Spleen (tissue), 7 donors: ENCODE results near the gene NRIP3.

ENCODE experiments used
- CTCF ChIP-seq, 11 experiments: fragments of 200-600 bp in 7 of 11; fragments of 450-650 bp in 4 of 11; sonication (generic) in 4 of 11; IDR thresholded peaks in 8 of 11; conservative IDR thresholded peaks in 3 of 11; 1 replicate in 7 of 11; 2 replicates in 4 of 11; pipeline versions ENCODE4 v1.4.0 to v1.8.0; 2016 to 2021; ENCODE audit warnings: antibody characterized with exemption in 11 of 11, inconsistent platforms in 4 of 11, mild to moderate bottlenecking in 1 of 11
- POLR2A ChIP-seq, 3 donors: fragments of 450-650 bp; IDR thresholded peaks; one replicate each; pipeline ENCODE4 v1.5.1; 2017; ENCODE audit warnings: antibody characterized with exemption in 3 of 3, mild to moderate bottlenecking in 1 of 3
- POLR2AphosphoS5 ChIP-seq, 3 donors: sonication (generic); formaldehyde crosslinking; IDR thresholded peaks; one replicate each; pipeline ENCODE4 v1.5.1; 2017; ENCODE audit warnings: antibody characterized with exemption in 3 of 3
- donor health status: DM: no; HTN: no; CAD: no; lungs with moderate emphysema.
- donor health status: DM: no; HTN: no; CAD: no.
- donor health status: DM: no; HTN: no; CAD: no.

DNA sequence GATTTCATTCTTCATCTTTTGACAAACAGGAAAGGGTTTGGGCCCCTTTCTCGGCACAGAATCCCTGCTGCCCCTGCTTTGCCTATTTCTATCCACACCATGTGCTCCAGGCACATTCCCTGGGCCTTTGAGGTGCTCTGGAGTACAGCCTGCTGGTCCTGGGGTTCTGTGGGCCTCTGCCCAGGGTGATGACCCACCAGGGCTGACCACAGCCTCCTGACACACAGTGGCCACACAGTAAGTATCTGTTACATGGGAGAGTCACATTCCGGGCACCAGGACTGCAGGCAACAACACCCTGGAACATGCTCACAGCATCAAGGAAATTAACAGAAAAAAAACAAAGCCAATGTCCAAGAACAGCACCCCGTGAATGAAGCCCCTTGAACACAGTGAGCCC lies 48.5 kb upstream of the NRIP3 start:
- no peak for TF ChIP-seq POLR2A (IDR thresholded peaks at IDR 0.05)
- no peak for TF ChIP-seq CTCF (IDR thresholded peaks at IDR 0.05 in 8 of 11, conservative IDR thresholded peaks at IDR 0.05 in 3 of 11)
- no peak for TF ChIP-seq POLR2AphosphoS5 (IDR thresholded peaks at IDR 0.05)
